Liver (tissue), 3 donors: Measurements from ENCODE around the gene SAFB.

ENCODE experiments used
- FOXA1 ChIP-seq: IDR thresholded peaks from 2 replicates; pipeline ENCODE4 v1.6.1; 2016; ENCODE audit warnings: antibody characterized with exemption
- RAD21 ChIP-seq, 2 donors: IDR thresholded peaks; 2 replicates each; pipeline ENCODE4 v1.6.1; 2016; ENCODE audit warnings: antibody characterized with exemption in 2 of 2, mild to moderate bottlenecking in 2 of 2
- TF ChIP-seq, protein P1 (sequence below): fragments of 150-350 bp; IDR thresholded peaks from 2 replicates; pipeline ENCODE4 v1.5.1; 2017; ENCODE audit warnings: improper control_type of control experiment, low read depth, low read length; ENCODE audit not compliant: missing input control
- TF ChIP-seq, protein P2 (sequence below): IDR thresholded peaks from 2 replicates; pipeline ENCODE4 v1.6.1; 2016; ENCODE audit warnings: antibody characterized with exemption, mild to moderate bottlenecking
- donor health status: healthy.
- donor health status: healthy.

DNA sequence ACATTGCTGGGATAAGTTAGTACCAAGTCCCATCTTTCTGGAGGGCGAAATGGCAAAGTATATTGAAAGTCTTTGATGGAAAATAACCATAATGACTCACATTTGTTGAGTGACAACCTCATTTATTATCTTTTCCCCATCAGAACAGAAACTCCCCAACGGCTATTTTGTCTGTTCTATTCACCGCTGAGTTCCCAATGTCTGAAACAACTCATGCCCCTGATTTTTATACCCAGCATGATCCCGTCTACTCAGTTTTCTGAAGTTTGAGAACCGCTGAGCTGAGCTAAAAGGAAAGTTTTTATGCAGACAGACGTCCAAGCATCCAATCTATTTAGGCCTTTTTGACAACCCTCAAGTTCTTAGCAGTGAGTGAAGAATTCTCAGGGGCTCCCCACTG lies 47.3 kb upstream of the SAFB start:
- TF ChIP-seq, protein P1, sequence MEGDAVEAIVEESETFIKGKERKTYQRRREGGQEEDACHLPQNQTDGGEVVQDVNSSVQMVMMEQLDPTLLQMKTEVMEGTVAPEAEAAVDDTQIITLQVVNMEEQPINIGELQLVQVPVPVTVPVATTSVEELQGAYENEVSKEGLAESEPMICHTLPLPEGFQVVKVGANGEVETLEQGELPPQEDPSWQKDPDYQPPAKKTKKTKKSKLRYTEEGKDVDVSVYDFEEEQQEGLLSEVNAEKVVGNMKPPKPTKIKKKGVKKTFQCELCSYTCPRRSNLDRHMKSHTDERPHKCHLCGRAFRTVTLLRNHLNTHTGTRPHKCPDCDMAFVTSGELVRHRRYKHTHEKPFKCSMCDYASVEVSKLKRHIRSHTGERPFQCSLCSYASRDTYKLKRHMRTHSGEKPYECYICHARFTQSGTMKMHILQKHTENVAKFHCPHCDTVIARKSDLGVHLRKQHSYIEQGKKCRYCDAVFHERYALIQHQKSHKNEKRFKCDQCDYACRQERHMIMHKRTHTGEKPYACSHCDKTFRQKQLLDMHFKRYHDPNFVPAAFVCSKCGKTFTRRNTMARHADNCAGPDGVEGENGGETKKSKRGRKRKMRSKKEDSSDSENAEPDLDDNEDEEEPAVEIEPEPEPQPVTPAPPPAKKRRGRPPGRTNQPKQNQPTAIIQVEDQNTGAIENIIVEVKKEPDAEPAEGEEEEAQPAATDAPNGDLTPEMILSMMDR = no peak
- TF ChIP-seq RAD21 (IDR thresholded peaks at IDR 0.05) (no peak), FOXA1 (no peak)
- TF ChIP-seq, protein P2, sequence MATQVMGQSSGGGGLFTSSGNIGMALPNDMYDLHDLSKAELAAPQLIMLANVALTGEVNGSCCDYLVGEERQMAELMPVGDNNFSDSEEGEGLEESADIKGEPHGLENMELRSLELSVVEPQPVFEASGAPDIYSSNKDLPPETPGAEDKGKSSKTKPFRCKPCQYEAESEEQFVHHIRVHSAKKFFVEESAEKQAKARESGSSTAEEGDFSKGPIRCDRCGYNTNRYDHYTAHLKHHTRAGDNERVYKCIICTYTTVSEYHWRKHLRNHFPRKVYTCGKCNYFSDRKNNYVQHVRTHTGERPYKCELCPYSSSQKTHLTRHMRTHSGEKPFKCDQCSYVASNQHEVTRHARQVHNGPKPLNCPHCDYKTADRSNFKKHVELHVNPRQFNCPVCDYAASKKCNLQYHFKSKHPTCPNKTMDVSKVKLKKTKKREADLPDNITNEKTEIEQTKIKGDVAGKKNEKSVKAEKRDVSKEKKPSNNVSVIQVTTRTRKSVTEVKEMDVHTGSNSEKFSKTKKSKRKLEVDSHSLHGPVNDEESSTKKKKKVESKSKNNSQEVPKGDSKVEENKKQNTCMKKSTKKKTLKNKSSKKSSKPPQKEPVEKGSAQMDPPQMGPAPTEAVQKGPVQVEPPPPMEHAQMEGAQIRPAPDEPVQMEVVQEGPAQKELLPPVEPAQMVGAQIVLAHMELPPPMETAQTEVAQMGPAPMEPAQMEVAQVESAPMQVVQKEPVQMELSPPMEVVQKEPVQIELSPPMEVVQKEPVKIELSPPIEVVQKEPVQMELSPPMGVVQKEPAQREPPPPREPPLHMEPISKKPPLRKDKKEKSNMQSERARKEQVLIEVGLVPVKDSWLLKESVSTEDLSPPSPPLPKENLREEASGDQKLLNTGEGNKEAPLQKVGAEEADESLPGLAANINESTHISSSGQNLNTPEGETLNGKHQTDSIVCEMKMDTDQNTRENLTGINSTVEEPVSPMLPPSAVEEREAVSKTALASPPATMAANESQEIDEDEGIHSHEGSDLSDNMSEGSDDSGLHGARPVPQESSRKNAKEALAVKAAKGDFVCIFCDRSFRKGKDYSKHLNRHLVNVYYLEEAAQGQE = no peak
